ENCODE data around the gene TMEM97.
A peak's percentile ranks its signal among the peaks of the same experiment; 100 is the strongest.

Gene TMEM97

GRCh38 chr17:28340374-28340773 is 21.4 kb downstream of the TMEM97 start:
- Histone ChIP-seq H3K4me3 (ENCODE audit: low read depth, low read length) (no peak overlapping the region), H3K27ac (ENCODE audit: extremely low read depth, low read depth, low read length) (no peak overlapping the region), H3K9me3 (ENCODE audit: control insufficient read depth, insufficient read depth, low read depth, low read length) (no peaks in the 10 kb centered on the region), H3K4me1 (ENCODE audit: control insufficient read depth, insufficient read depth, low read length) (peaks cover 6% of the 10 kb centered on the region), H3K36me3 (ENCODE audit: control insufficient read depth in 2 of 2, insufficient read depth in 1 of 2, low read length in 2 of 2) (peaks cover 5 to 64% of the 10 kb centered on the region in 2 experiments; a peak in 1 of 3 replicates)
- ChIA-PET CTCF (interaction anchor here (0.6 kb wide), 1 partner anchor 89 kb away, joined by 5 read pairs; no protein-coding TSS in a partner anchor), POLR2A (interaction anchor here (0.7 kb wide), 1 partner anchor 16 kb away, joined by 3 read pairs; no protein-coding TSS in a partner anchor)
- TF ChIP-seq ZNF670 (tag by site-specific recombination; IDR thresholded peaks at IDR 0.05; ENCODE audit: low read depth) (no peak), ZNF530 (tag by site-specific recombination; IDR thresholded peaks at IDR 0.05; ENCODE audit: low read depth) (no peak), SP3 (tag by site-specific recombination; IDR thresholded peaks at IDR 0.05) (no peak), ZEB2 (tag by site-specific recombination; IDR thresholded peaks at IDR 0.05) (no peak), BCL11A (tag by site-specific recombination; IDR thresholded peaks at IDR 0.05; ENCODE audit: low read depth) (no peak), ZNF76 (tag by site-specific recombination; IDR thresholded peaks at IDR 0.05; ENCODE audit: borderline replicate concordance, low read depth) (no peak), EGR2 (tag by site-specific recombination; IDR thresholded peaks at IDR 0.05; ENCODE audit: low read depth) (peak; percentile 33; the same call in 1 of the 2 replicates), ZNF791 (tag by site-specific recombination; IDR thresholded peaks at IDR 0.05) (no peak), PRDM2 (tag by site-specific recombination; IDR thresholded peaks at IDR 0.05; ENCODE audit: borderline replicate concordance) (no peak), ZNF37A (tag by site-specific recombination; IDR thresholded peaks at IDR 0.05) (no peak), TRIM28 (IDR thresholded peaks at IDR 0.05; ENCODE audit: borderline replicate concordance, low read length) (no peak), ZNF629 (tag by site-specific recombination; IDR thresholded peaks at IDR 0.05) (no peak), KLF7 (tag by site-specific recombination; IDR thresholded peaks at IDR 0.05; ENCODE audit: borderline replicate concordance) (no peak), KLF1 (tag by site-specific recombination; IDR thresholded peaks at IDR 0.05) (0 out of 2 replicates have a peak, but pooled peaks have one; percentile 20), ZNF621 (tag by site-specific recombination; IDR thresholded peaks at IDR 0.05) (no peak), ZNF394 (tag by site-specific recombination; IDR thresholded peaks at IDR 0.05; ENCODE audit: borderline replicate concordance) (no peak), REPIN1 (tag by site-specific recombination; IDR thresholded peaks at IDR 0.05; ENCODE audit: low read depth) (no peak)

GRCh38 chr17:28341516-28341915 is 22.5 kb downstream of the TMEM97 start:
- H3K27ac ChIP-seq (ENCODE audit: extremely low read depth, low read depth, low read length): no peak overlapping the region
- H3K36me3 ChIP-seq (ENCODE audit: control insufficient read depth in 2 of 2, insufficient read depth in 1 of 2, low read length in 2 of 2): peaks cover 9 to 75% of the 10 kb centered on the region in 2 experiments; a peak in 1 of 3 replicates
- ChIA-PET CTCF (no interaction called here), POLR2A (interaction anchor here (1.0 kb wide), 1 partner anchor 10 kb away, joined by 3 read pairs; no protein-coding TSS in a partner anchor)
- no peak overlapping the region for H3K4me3 ChIP-seq (ENCODE audit: low read depth, low read length)
- no peaks in the 10 kb centered on the region for H3K9me3 ChIP-seq (ENCODE audit: control insufficient read depth, insufficient read depth, low read depth, low read length)
- H3K4me1 ChIP-seq (ENCODE audit: control insufficient read depth, insufficient read depth, low read length): peaks cover 4% of the 10 kb centered on the region
- TF ChIP-seq ZNF23 (tag by site-specific recombination; IDR thresholded peaks at IDR 0.05; ENCODE audit: borderline replicate concordance): no peak
- TF ChIP-seq HOXC10 (CRISPR knock-in tag; IDR thresholded peaks at IDR 0.05): no peak
- TF ChIP-seq, protein P1, sequence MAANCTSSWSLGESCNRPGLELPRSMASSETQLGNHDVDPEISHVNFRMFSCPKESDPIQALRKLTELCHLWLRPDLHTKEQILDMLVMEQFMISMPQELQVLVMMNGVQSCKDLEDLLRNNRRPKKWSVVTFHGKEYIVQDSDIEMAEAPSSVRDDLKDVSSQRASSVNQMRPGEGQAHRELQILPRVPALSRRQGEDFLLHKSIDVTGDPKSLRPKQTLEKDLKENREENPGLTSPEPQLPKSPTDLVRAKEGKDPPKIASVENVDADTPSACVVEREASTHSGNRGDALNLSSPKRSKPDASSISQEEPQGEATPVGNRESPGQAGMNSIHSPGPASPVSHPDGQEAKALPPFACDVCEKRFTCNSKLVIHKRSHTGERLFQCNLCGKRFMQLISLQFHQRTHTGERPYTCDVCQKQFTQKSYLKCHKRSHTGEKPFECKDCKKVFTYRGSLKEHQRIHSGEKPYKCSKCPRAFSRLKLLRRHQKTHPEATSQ (tag by site-specific recombination; IDR thresholded peaks at IDR 0.05): no peak
- TF ChIP-seq ZNF785 (tag by site-specific recombination; IDR thresholded peaks at IDR 0.05): no peak
- TF ChIP-seq, protein P2, sequence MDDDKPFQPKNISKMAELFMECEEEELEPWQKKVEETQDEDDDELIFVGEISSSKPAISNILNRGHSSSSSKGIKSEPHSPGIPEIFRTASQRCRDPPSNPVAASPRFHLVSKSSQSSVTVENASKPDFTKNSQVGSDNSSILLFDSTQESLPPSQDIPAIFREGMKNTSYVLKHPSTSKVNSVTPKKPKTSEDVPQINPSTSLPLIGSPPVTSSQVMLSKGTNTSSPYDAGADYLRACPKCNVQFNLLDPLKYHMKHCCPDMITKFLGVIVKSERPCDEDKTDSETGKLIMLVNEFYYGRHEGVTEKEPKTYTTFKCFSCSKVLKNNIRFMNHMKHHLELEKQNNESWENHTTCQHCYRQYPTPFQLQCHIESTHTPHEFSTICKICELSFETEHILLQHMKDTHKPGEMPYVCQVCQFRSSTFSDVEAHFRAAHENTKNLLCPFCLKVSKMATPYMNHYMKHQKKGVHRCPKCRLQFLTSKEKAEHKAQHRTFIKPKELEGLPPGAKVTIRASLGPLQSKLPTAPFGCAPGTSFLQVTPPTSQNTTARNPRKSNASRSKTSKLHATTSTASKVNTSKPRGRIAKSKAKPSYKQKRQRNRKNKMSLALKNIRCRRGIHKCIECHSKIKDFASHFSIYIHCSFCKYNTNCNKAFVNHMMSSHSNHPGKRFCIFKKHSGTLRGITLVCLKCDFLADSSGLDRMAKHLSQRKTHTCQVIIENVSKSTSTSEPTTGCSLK (tag by site-specific recombination; IDR thresholded peaks at IDR 0.05): no peak
- no peak for TF ChIP-seq ZNF114 (tag by site-specific recombination; IDR thresholded peaks at IDR 0.05)
- no peak for TF ChIP-seq ZNF629 (tag by site-specific recombination; IDR thresholded peaks at IDR 0.05)
- no peak for TF ChIP-seq ZNF623 (tag by site-specific recombination; IDR thresholded peaks at IDR 0.05)
- no peak for TF ChIP-seq ZNF169 (tag by site-specific recombination; IDR thresholded peaks at IDR 0.05)
- no peak for TF ChIP-seq ZNF112 (tag by site-specific recombination; IDR thresholded peaks at IDR 0.05)
- TF ChIP-seq ZNF350 (tag by site-specific recombination; IDR thresholded peaks at IDR 0.05): no peak
- no peak for TF ChIP-seq ZNF658 (tag by site-specific recombination; IDR thresholded peaks at IDR 0.05)
- TF ChIP-seq ZNF248 (tag by site-specific recombination; IDR thresholded peaks at IDR 0.05): no peak
